B cell (primary cell): ENCODE data around the gene BIN2. TPM values are rescaled to one million over a fixed set of nuclear protein-coding genes. Genes with fewer than 3 reads are reported as not detected.
"Not testable (repeated sequence)": the region's sequence is repeated elsewhere in the genome, so short reads cannot be mapped to it uniquely, and the experiment has no call there.

ENCODE experiments used
- ATAC-seq: fragments of 200-7000 bp; cut with Tn5 transposase; one replicate; pipeline ENCODE4 v1.10.0; 2021; ENCODE audit warnings: low read depth, mild to moderate bottlenecking, moderate number of reproducible peaks, moderate library complexity
- CTCF ChIA-PET: fragments of 350-600 bp; sonication (Branson Sonifier 250); formaldehyde crosslinking; loops from one replicate; lab custom pipeline; 2021; ENCODE audit warnings: antibody characterized with exemption, inconsistent platforms; lab: Charles Lee
- POLR2A ChIA-PET: fragments of 350-600 bp; sonication (Branson Sonifier 250); formaldehyde crosslinking; loops from one replicate; lab custom pipeline; 2021; ENCODE audit warnings: antibody characterized with exemption; lab: Charles Lee
- DNase-seq: peaks from one replicate; pipeline ENCODE4 v3.0.0; 2013
- H2AFZ ChIP-seq: 2 replicates; pipeline ENCODE4 v1.6.1; 2012; ENCODE audit warnings: mild to moderate bottlenecking, low read depth, low read length; ENCODE audit not compliant: insufficient read depth, poor library complexity, severe bottlenecking
- H3K27ac ChIP-seq, 2 donors: 1 replicate in 1 of 2; 2 replicates in 1 of 2; pipeline ENCODE4 v1.5.1; 2012 to 2013; ENCODE audit warnings: low read length in 2 of 2, mild to moderate bottlenecking in 2 of 2, moderate library complexity in 1 of 2
- H3K27me3 ChIP-seq, 4 experiments: fragments of 200-600 bp in 1 of 4; sonication (generic) in 1 of 4; replicated peaks in 1 of 4; 1 replicate in 2 of 4; 2 replicates in 2 of 4; pipeline versions ENCODE4 v1.6.1 to v1.7.0; 2013 to 2016; ENCODE audit warnings: low read length in 3 of 4, mild to moderate bottlenecking in 2 of 4, mixed read lengths in 1 of 4, moderate library complexity in 1 of 4; ENCODE audit not compliant: insufficient read depth in 4 of 4, control insufficient read depth in 3 of 4; ENCODE audit errors: control extremely low read depth in 1 of 4
- H3K36me3 ChIP-seq, 2 experiments: replicated peaks in 1 of 2; 1 replicate in 1 of 2; 2 replicates in 1 of 2; pipeline versions ENCODE4 v1.6.1 to v1.7.1; 2013; ENCODE audit warnings: low read length in 1 of 2; ENCODE audit not compliant: insufficient read depth in 2 of 2, control insufficient read depth in 1 of 2; ENCODE audit errors: control extremely low read depth in 1 of 2, extremely low read depth in 1 of 2
- H3K4me1 ChIP-seq, 2 donors: fragments of 200-600 bp in 1 of 2; sonication (generic) in 1 of 2; 1 replicate in 1 of 2; 2 replicates in 1 of 2; pipeline versions ENCODE4 v1.5.1 to v1.6.1; 2013 to 2017; ENCODE audit warnings: low read length in 2 of 2; ENCODE audit not compliant: control insufficient read depth in 2 of 2, insufficient read depth in 2 of 2
- H3K4me2 ChIP-seq: replicated peaks from 2 replicates; pipeline ENCODE3; 2012; ENCODE audit warnings: mild to moderate bottlenecking, low read depth, low read length; ENCODE audit not compliant: poor library complexity, severe bottlenecking
- H3K4me3 ChIP-seq, 5 experiments: fragments of 200-600 bp in 1 of 5; sonication (generic) in 1 of 5; 1 replicate in 3 of 5; 2 replicates in 2 of 5; pipeline versions ENCODE4 v1.5.1 to v1.7.0; 2011 to 2016; ENCODE audit warnings: low read length in 4 of 5, mild to moderate bottlenecking in 4 of 5, low read depth in 2 of 5, control low read depth in 1 of 5, moderate library complexity in 1 of 5; ENCODE audit not compliant: insufficient read depth in 1 of 5; ENCODE audit errors: control extremely low read depth in 1 of 5, extremely low read depth in 1 of 5
- H3K79me2 ChIP-seq: fragments of 200-600 bp; sonication (generic); one replicate; pipeline ENCODE4 v1.6.0; 2016; ENCODE audit warnings: low read length; ENCODE audit not compliant: control insufficient read depth, insufficient read depth
- H3K9ac ChIP-seq: fragments of 200-600 bp; sonication (generic); 2 replicates; pipeline ENCODE4 v1.6.1; 2017; ENCODE audit warnings: mild to moderate bottlenecking, low read length, moderate library complexity
- H3K9me3 ChIP-seq, 3 donors: one replicate each; pipeline versions ENCODE4 v1.6.1 to v1.7.1; 2013; ENCODE audit warnings: low read length in 2 of 3; ENCODE audit not compliant: control insufficient read depth in 2 of 3, insufficient read depth in 1 of 3; ENCODE audit errors: control extremely low read depth in 1 of 3
- H4K20me1 ChIP-seq: 2 replicates; pipeline ENCODE4 v1.6.0; 2012; ENCODE audit warnings: mild to moderate bottlenecking, low read length; ENCODE audit not compliant: insufficient read depth, control insufficient read depth, poor library complexity, severe bottlenecking
- H3K27ac Mint-ChIP-seq: one replicate; pipeline ENCODE4 v1.8.0; 2021; ENCODE audit warnings: mixed read lengths
- H3K27me3 Mint-ChIP-seq: one replicate; pipeline ENCODE4 v1.8.0; 2021; ENCODE audit warnings: mixed read lengths
- H3K4me1 Mint-ChIP-seq: one replicate; pipeline ENCODE4 v1.8.0; 2021; ENCODE audit warnings: mixed read lengths
- H3K4me3 Mint-ChIP-seq: one replicate; pipeline ENCODE4 v1.8.0; 2021; ENCODE audit warnings: mixed read lengths
- H3K9me3 Mint-ChIP-seq: one replicate; pipeline ENCODE4 v1.8.0; 2022; ENCODE audit warnings: mixed read lengths; ENCODE audit not compliant: insufficient read depth
- EZH2 ChIP-seq: IDR thresholded peaks from 2 replicates; pipeline ENCODE4 v1.6.1; 2012; ENCODE audit warnings: borderline replicate concordance, low read depth, mild to moderate bottlenecking, moderate library complexity, low read length; ENCODE audit not compliant: insufficient read depth, poor library complexity, severe bottlenecking
- WGBS: methylation state at CpG from one replicate; pipeline ENCODE4 v1.1.5; 2013; ENCODE audit warnings: missing lambda C conversion rate; ENCODE audit not compliant: insufficient coverage; 5-methylcytosine and 5-hydroxymethylcytosine counted together
- intact Hi-C: fragments of 100-400 bp; cut with micrococcal nuclease; formaldehyde crosslinking; loops from one replicate; pipeline ENCODE4 v1.10.0; 2022
- polyA plus RNA-seq: library from polyadenylated mRNA; depleted of rRNA; stranded (reverse); fragments of >200 nt; gene quantifications from 2 replicates; pipeline ENCODE4 v1.2.3, GENCODE V29; 2012
- total RNA-seq, 2 donors: library from RNA; stranded (reverse); fragments of 120-200 nt in 1 of 2; gene quantifications; 1 replicate in 1 of 2; 2 replicates in 1 of 2; pipeline versions ENCODE4 v1.2.3 to v1.2.4, GENCODE V29; 2013 to 2022
- TF ChIP-seq, protein P1 (sequence below): fragments of 200-600 bp; IDR thresholded peaks from one replicate; pipeline ENCODE4 v1.8.0; 2022; ENCODE audit warnings: antibody characterized with exemption, mild to moderate bottlenecking

BIN2 gene
- total and polyA plus RNA-seq, 2 donors (not counting 1 experiment from before 2014, with no cell fraction given) = 41.5 to 100 TPM

DNA sequence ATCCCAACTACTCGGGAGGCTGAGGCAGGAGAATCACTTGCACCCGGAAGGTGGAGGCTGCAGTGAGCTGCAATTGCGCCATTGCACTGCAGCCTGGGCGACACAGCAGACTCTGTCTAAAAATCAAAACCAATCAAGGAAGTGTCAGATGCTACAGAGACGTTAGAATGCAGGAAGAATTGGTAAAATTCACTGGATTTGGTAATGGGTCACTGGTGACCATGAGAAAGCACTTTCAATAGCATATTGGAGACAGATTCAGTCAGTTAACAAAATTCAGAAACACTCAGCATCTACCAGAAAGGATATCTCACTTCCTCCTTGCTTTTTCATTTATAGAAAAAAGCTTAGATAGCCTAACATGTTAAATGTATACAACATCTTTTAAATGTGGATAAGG lies 17.5 kb downstream of the BIN2 start:
- no peak overlapping the region for H3K9ac ChIP-seq
- H3K27ac ChIP-seq = no peak overlapping the region
- no peaks in the 10 kb centered on the region for H3K9me3 Mint-ChIP-seq
- no peak overlapping the region for H3K4me3 ChIP-seq
- intact Hi-C loops = no loop called here
- 100% methylated on average over 3 of the region's 5 CpGs for WGBS
- H3K27me3 ChIP-seq = no peaks in the 10 kb centered on the region
- ChIA-PET CTCF (interaction anchor here (0.7 to 7.0 kb wide), 3 partner anchors 35 to 226 kb away, joined by 3 to 87 read pairs (median 4); no protein-coding TSS in a partner anchor), POLR2A (interaction anchor here (0.7 to 1.1 kb wide), 2 partner anchors 12 to 18 kb away, joined by 3 read pairs; partner anchors contain the start of gene BIN2)
- H3K9me3 ChIP-seq = no peaks in the 10 kb centered on the region
- no peak overlapping the region for H2AFZ ChIP-seq
- H3K4me1 Mint-ChIP-seq = peaks cover 21% of the 10 kb centered on the region
- peak overlapping the region; percentile 20 for H3K27ac Mint-ChIP-seq
- H3K79me2 ChIP-seq = peaks cover 28% of the 10 kb centered on the region
- no peak overlapping the region for H3K4me3 Mint-ChIP-seq
- ATAC-seq = no peak
- peaks cover 16% of the 10 kb centered on the region for H4K20me1 ChIP-seq
- H3K27me3 Mint-ChIP-seq = no peaks in the 10 kb centered on the region
- no peak for DNase-seq
- H3K4me1 ChIP-seq = peaks cover 2 to 4% of the 10 kb centered on the region in 2 donors
- no peak overlapping the region for H3K4me2 ChIP-seq
- TF ChIP-seq EZH2 = no peak
- TF ChIP-seq, protein P1, sequence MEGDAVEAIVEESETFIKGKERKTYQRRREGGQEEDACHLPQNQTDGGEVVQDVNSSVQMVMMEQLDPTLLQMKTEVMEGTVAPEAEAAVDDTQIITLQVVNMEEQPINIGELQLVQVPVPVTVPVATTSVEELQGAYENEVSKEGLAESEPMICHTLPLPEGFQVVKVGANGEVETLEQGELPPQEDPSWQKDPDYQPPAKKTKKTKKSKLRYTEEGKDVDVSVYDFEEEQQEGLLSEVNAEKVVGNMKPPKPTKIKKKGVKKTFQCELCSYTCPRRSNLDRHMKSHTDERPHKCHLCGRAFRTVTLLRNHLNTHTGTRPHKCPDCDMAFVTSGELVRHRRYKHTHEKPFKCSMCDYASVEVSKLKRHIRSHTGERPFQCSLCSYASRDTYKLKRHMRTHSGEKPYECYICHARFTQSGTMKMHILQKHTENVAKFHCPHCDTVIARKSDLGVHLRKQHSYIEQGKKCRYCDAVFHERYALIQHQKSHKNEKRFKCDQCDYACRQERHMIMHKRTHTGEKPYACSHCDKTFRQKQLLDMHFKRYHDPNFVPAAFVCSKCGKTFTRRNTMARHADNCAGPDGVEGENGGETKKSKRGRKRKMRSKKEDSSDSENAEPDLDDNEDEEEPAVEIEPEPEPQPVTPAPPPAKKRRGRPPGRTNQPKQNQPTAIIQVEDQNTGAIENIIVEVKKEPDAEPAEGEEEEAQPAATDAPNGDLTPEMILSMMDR = no peak
- H3K36me3 ChIP-seq = peaks cover 3 to 54% of the 10 kb centered on the region in 2 experiments

DNA sequence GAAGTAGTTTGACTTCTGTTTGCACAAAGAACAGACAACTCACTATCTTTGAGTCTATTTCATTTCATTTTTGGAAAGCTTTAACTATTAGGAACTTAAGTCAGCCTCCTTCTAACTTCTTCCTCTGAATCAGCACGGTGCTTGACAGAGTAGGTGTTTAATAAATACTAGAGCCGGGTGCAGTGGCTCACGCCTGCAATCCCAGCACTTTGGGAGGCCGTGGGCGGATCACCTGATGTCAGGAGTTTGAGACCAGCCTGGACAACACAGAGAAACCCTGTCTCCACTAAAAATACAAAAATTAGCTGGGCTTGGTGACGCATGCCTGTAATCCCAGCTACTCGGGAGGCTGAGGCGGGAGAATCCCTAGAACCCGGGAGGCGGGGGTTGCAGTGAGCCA lies 23.2 kb downstream of the BIN2 start:
- H3K4me3 Mint-ChIP-seq, H3K27me3 ChIP-seq, H3K4me3 ChIP-seq, H3K9me3 Mint-ChIP-seq, H3K4me2 ChIP-seq, DNase-seq, H3K4me1 Mint-ChIP-seq, intact Hi-C loops, H2AFZ ChIP-seq, H3K9me3 ChIP-seq, H3K9ac ChIP-seq, H3K27me3 Mint-ChIP-seq, H3K27ac ChIP-seq, H3K4me1 ChIP-seq, H3K27ac Mint-ChIP-seq, ATAC-seq, POLR2A ChIA-PET: not testable (repeated sequence)
- CTCF ChIA-PET = interaction anchor here (0.7 to 1.5 kb wide), 5 partner anchors 9 to 40 kb away, joined by 3 to 7 read pairs (median 3); no protein-coding TSS in a partner anchor
- 100% methylated on average over 1 of the region's 10 CpGs for WGBS
- H3K36me3 ChIP-seq = peaks cover 0 to 73% of the 10 kb centered on the region in 2 experiments
- H4K20me1 ChIP-seq = peaks cover 16% of the 10 kb centered on the region
- peaks cover 12% of the 10 kb centered on the region for H3K79me2 ChIP-seq
